ENCODE results near the gene ALDH8A1.

ALDH8A1 gene

GRCh38 chr6:134882426-134883038, 67.4 kb downstream of the ALDH8A1 start:
- H3K36me3 Mint-ChIP-seq (ENCODE audit: low read depth), result no peaks in the 10 kb centered on the region
- H3K4me3 Mint-ChIP-seq, result no peak overlapping the region
- H3K9me3 Mint-ChIP-seq, result no peaks in the 10 kb centered on the region
- no peaks in the 10 kb centered on the region for H3K4me1 Mint-ChIP-seq (ENCODE audit: low read depth)
- no peak overlapping the region for H3K27ac Mint-ChIP-seq
- H3K27me3 Mint-ChIP-seq, result peaks cover 13% of the 10 kb centered on the region

- no peaks in the 10 kb centered on the region for H3K36me3 Mint-ChIP-seq (ENCODE audit: low read depth)
- H3K27ac Mint-ChIP-seq, result no peak overlapping the region
- H3K4me3 Mint-ChIP-seq, result no peak overlapping the region
- peaks cover 2% of the 10 kb centered on the region for H3K9me3 Mint-ChIP-seq
- H3K4me1 Mint-ChIP-seq (ENCODE audit: low read depth), result no peaks in the 10 kb centered on the region
- H3K27me3 Mint-ChIP-seq, result peaks cover 13% of the 10 kb centered on the region
These were observed 69.3 kb downstream of the ALDH8A1 start for GRCh38 chr6:134880487-134881190.

- Mint-ChIP-seq H3K4me1 (ENCODE audit: low read depth) (no peaks in the 10 kb centered on the region), H3K9me3 (peaks cover 8% of the 10 kb centered on the region), H3K36me3 (ENCODE audit: low read depth) (no peaks in the 10 kb centered on the region), H3K27ac (no peak overlapping the region), H3K27me3 (peaks cover under 1% of the 10 kb centered on the region), H3K4me3 (no peak overlapping the region)
These were observed 71.8 kb downstream of the ALDH8A1 start for GRCh38 chr6:134878136-134878535.

GRCh38 chr6:134875367-134875766, 74.5 kb downstream of the ALDH8A1 start:
- Mint-ChIP-seq H3K27me3 (no peaks in the 10 kb centered on the region), H3K36me3 (ENCODE audit: low read depth) (no peaks in the 10 kb centered on the region), H3K27ac (no peak overlapping the region), H3K4me3 (no peak overlapping the region), H3K9me3 (peaks cover 8% of the 10 kb centered on the region), H3K4me1 (ENCODE audit: low read depth) (peaks cover 6% of the 10 kb centered on the region)

- H3K36me3 Mint-ChIP-seq (ENCODE audit: low read depth), result no peaks in the 10 kb centered on the region
- no peaks in the 10 kb centered on the region for H3K27me3 Mint-ChIP-seq
- H3K27ac Mint-ChIP-seq, result no peak overlapping the region
- H3K4me3 Mint-ChIP-seq, result peak overlapping the region; percentile 48
- peaks cover 6% of the 10 kb centered on the region for H3K4me1 Mint-ChIP-seq (ENCODE audit: low read depth)
- H3K9me3 Mint-ChIP-seq, result peaks cover 8% of the 10 kb centered on the region
These were observed 76.2 kb downstream of the ALDH8A1 start for GRCh38 chr6:134873500-134874388.

- Mint-ChIP-seq H3K9me3 (peaks cover 8% of the 10 kb centered on the region), H3K36me3 (ENCODE audit: low read depth) (no peaks in the 10 kb centered on the region), H3K27me3 (no peaks in the 10 kb centered on the region), H3K4me3 (no peak overlapping the region), H3K27ac (no peak overlapping the region), H3K4me1 (ENCODE audit: low read depth) (peaks cover 6% of the 10 kb centered on the region)
These were observed 79.0 kb downstream of the ALDH8A1 start for GRCh38 chr6:134870677-134871498.

- Mint-ChIP-seq H3K36me3 (ENCODE audit: low read depth) (no peaks in the 10 kb centered on the region), H3K27me3 (no peaks in the 10 kb centered on the region), H3K4me3 (no peak overlapping the region), H3K9me3 (no peaks in the 10 kb centered on the region), H3K27ac (no peak overlapping the region), H3K4me1 (ENCODE audit: low read depth) (peaks cover 6% of the 10 kb centered on the region)
These were observed 81.1 kb downstream of the ALDH8A1 start for GRCh38 chr6:134868812-134869211.

Measured in stimulated activated naive CD8-positive, alpha-beta T cell treated with anti-CD3 and anti-CD28 coated beads, Interleukin-15, Interleukin-2, amounts not matched to agents 100 ng/mL and 50 ng/mL, for 24 hours (primary cell).